Neural crest cell (in vitro differentiated cells): ENCODE results near the gene PROSER2. TPM values are rescaled to one million over a fixed set of nuclear protein-coding genes. Genes with fewer than 3 reads are reported as not detected.
"Not testable (repeated sequence)": the region's sequence is repeated elsewhere in the genome, so short reads cannot be mapped to it uniquely, and the experiment has no call there.

Source experiments
- DNase-seq: peaks from one replicate; pipeline ENCODE4 v3.0.0; 2021; ENCODE audit warnings: low read depth, mixed read lengths, low spot score
- H3K27ac Mint-ChIP-seq: one replicate; pipeline ENCODE4 v1.8.0; 2021; ENCODE audit warnings: mild to moderate bottlenecking, mixed read lengths; ENCODE audit not compliant: unreplicated experiment
- H3K27me3 Mint-ChIP-seq: 2 replicates; pipeline ENCODE4 v1.8.0; 2021; ENCODE audit warnings: low read depth, mild to moderate bottlenecking, mixed read lengths
- H3K36me3 Mint-ChIP-seq: 2 replicates; pipeline ENCODE4 v1.8.0; 2021; ENCODE audit warnings: low read depth, mild to moderate bottlenecking, mixed read lengths
- H3K4me1 Mint-ChIP-seq: 2 replicates; pipeline ENCODE4 v1.8.0; 2021; ENCODE audit warnings: mixed read lengths
- H3K4me3 Mint-ChIP-seq: one replicate; pipeline ENCODE4 v1.8.0; 2021; ENCODE audit warnings: mild to moderate bottlenecking, mixed read lengths
- H3K9me3 Mint-ChIP-seq: 2 replicates; pipeline ENCODE4 v1.8.0; 2021; ENCODE audit warnings: mixed read lengths
- total RNA-seq: library from RNA; stranded (reverse); gene quantifications from 2 replicates; pipeline ENCODE4 v1.2.1, GENCODE V29; 2021
- TF ChIP-seq, protein P1 (sequence below): fragments of 200-600 bp; sonication (generic); conservative IDR thresholded peaks from 2 replicates; pipeline ENCODE4 v1.5.0; 2021; ENCODE audit warnings: antibody characterized with exemption, mild to moderate bottlenecking

Gene PROSER2
- total RNA-seq, 1 donor from 2014 or later: 7.5 TPM

- DNase-seq: no peak
- H3K9me3 Mint-ChIP-seq: no peaks in the 10 kb centered on the region
- H3K4me3 Mint-ChIP-seq: no peak overlapping the region
- no peaks in the 10 kb centered on the region for H3K36me3 Mint-ChIP-seq
- peaks cover 5% of the 10 kb centered on the region for H3K4me1 Mint-ChIP-seq
- TF ChIP-seq, protein P1, sequence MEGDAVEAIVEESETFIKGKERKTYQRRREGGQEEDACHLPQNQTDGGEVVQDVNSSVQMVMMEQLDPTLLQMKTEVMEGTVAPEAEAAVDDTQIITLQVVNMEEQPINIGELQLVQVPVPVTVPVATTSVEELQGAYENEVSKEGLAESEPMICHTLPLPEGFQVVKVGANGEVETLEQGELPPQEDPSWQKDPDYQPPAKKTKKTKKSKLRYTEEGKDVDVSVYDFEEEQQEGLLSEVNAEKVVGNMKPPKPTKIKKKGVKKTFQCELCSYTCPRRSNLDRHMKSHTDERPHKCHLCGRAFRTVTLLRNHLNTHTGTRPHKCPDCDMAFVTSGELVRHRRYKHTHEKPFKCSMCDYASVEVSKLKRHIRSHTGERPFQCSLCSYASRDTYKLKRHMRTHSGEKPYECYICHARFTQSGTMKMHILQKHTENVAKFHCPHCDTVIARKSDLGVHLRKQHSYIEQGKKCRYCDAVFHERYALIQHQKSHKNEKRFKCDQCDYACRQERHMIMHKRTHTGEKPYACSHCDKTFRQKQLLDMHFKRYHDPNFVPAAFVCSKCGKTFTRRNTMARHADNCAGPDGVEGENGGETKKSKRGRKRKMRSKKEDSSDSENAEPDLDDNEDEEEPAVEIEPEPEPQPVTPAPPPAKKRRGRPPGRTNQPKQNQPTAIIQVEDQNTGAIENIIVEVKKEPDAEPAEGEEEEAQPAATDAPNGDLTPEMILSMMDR: no peak
- H3K27ac Mint-ChIP-seq: no peak overlapping the region
- no peaks in the 10 kb centered on the region for H3K27me3 Mint-ChIP-seq
Measured at GRCh38 chr10:11845113-11845512, 22.0 kb downstream of the PROSER2 start.

DNA sequence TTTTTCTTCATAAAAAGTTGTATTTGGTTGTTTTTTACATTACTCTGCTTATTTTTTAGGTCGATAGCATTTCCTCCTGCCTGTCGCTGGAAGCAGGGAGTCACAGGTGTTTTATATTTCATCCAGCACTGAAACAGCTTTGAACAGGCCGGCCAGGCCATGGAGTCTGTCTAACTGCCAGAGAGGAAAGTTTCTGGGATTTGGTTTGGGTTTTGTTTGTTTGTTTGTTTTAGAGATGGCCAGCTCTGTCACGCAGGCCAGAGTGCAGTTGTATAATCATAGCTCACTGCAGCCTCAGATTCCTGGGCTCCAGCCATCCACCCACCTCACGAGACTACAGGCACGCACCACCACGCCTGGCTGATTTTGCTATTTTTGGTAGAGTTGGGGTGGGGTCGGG is 23.4 kb downstream of the PROSER2 start:
- no peak overlapping the region for H3K4me3 Mint-ChIP-seq
- TF ChIP-seq, protein P1: no peak

GRCh38 chr10:11849277-11849676 is 26.1 kb downstream of the PROSER2 start:
- Mint-ChIP-seq H3K9me3 (no peaks in the 10 kb centered on the region), H3K27me3 (no peaks in the 10 kb centered on the region)
- TF ChIP-seq, protein P1: no peak

More for the DNA sequence above, 23.4 kb downstream of the PROSER2 start:
- H3K27me3 Mint-ChIP-seq: no peaks in the 10 kb centered on the region
- peaks cover 5% of the 10 kb centered on the region for H3K4me1 Mint-ChIP-seq
- DNase-seq: no peak
- H3K9me3 Mint-ChIP-seq: no peaks in the 10 kb centered on the region
- no peak overlapping the region for H3K27ac Mint-ChIP-seq
- no peaks in the 10 kb centered on the region for H3K36me3 Mint-ChIP-seq

DNA sequence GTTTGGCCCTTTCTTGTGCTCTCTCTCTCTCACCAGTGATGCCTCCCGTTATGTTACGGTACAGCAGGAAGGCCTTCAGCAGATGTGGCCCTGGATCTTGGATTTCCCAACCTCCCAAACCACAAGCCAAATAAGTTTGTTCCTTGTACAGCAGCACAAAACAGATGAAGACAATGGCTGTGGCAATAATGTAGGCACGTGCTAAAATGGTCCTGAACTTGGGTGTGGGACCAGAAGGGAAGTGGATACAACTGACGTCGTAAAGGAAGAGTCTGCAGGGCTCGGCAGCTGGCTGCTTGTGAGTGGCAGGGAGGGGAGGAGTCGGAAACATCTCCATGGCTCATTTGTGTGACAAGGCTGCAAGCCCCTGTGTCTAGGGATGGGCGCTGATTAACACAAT is 26.8 kb downstream of the PROSER2 start:
- no peaks in the 10 kb centered on the region for H3K4me1 Mint-ChIP-seq
- DNase-seq: no peak
- H3K36me3 Mint-ChIP-seq: peaks cover 3% of the 10 kb centered on the region
- H3K9me3 Mint-ChIP-seq: no peaks in the 10 kb centered on the region
- H3K27me3 Mint-ChIP-seq: no peaks in the 10 kb centered on the region
- H3K4me3 Mint-ChIP-seq: no peak overlapping the region
- H3K27ac Mint-ChIP-seq: no peak overlapping the region
- TF ChIP-seq, protein P1: no peak

More at GRCh38 chr10:11849277-11849676, 26.1 kb downstream of the PROSER2 start:
- peaks cover 3% of the 10 kb centered on the region for H3K36me3 Mint-ChIP-seq
- H3K4me3 Mint-ChIP-seq: no peak overlapping the region
- no peak for DNase-seq
- peaks cover 2% of the 10 kb centered on the region for H3K4me1 Mint-ChIP-seq
- H3K27ac Mint-ChIP-seq: no peak overlapping the region

- Mint-ChIP-seq H3K4me3 (no peak overlapping the region), H3K4me1 (no peaks in the 10 kb centered on the region), H3K27me3 (no peaks in the 10 kb centered on the region), H3K36me3 (peaks cover 3% of the 10 kb centered on the region), H3K9me3 (no peaks in the 10 kb centered on the region), H3K27ac (no peak overlapping the region)
- no peak for DNase-seq
- TF ChIP-seq, protein P1: no peak
Measured at GRCh38 chr10:11851910-11852309, 28.8 kb downstream of the PROSER2 start.

DNA sequence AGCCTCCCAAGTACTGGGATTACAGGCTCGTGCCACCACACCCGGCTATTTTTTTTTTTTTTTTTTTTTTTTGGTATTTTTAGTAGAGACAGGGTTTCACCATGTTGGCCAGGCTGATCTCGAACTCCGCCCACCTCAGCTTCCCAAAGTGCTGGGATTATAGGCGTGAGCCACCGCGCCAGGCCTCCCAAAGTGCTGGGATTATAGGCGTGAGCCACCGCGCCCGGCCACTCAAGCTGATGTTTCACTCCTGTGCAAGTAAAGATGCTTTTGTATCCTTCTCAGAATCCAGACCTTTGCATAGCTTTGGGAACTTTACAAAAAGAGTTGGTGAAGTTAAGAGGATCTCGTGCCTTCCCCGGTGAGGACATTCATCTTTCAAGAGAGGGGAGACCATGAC is 29.5 kb downstream of the PROSER2 start:
- DNase-seq, H3K27me3 Mint-ChIP-seq, H3K9me3 Mint-ChIP-seq, H3K27ac Mint-ChIP-seq, H3K36me3 Mint-ChIP-seq, H3K4me1 Mint-ChIP-seq, H3K4me3 Mint-ChIP-seq: not testable (repeated sequence)
